CD14-positive monocyte (primary cell): ENCODE data around the gene FAM43A. TPM values are rescaled to one million over a fixed set of nuclear protein-coding genes. Genes with fewer than 3 reads are reported as not detected.

Experiments
- DNase-seq, 3 donors: peaks; one replicate each; pipeline ENCODE4 v3.0.0-alpha.2; 2011 to 2022
- H2AFZ ChIP-seq: 2 replicates; pipeline ENCODE4 v1.6.0; 2012; ENCODE audit warnings: mild to moderate bottlenecking, low read depth, low read length, inconsistent platforms; ENCODE audit not compliant: insufficient read depth, poor library complexity, severe bottlenecking
- H3K27ac ChIP-seq, 2 donors: 1 replicate in 1 of 2; 2 replicates in 1 of 2; pipeline ENCODE4 v1.5.1; 2012 to 2013; ENCODE audit warnings: low read length in 2 of 2, control low read depth in 1 of 2, inconsistent platforms in 1 of 2, low read depth in 1 of 2, mild to moderate bottlenecking in 1 of 2
- H3K27me3 ChIP-seq, 2 donors: one replicate each; pipeline versions ENCODE4 v1.6.0 to v1.6.1; 2011 to 2013; ENCODE audit warnings: low read length in 2 of 2; ENCODE audit not compliant: control insufficient read depth in 2 of 2, insufficient read depth in 2 of 2
- H3K36me3 ChIP-seq, 2 donors: replicated peaks in 1 of 2; 1 replicate in 1 of 2; 2 replicates in 1 of 2; pipeline versions ENCODE4 v1.5.1 to v1.6.1; 2012 to 2013; ENCODE audit warnings: low read length in 2 of 2, control low read depth in 1 of 2, inconsistent platforms in 1 of 2, mild to moderate bottlenecking in 1 of 2; ENCODE audit not compliant: insufficient read depth in 2 of 2, control insufficient read depth in 1 of 2
- H3K4me1 ChIP-seq, 2 donors: 1 replicate in 1 of 2; 2 replicates in 1 of 2; pipeline versions ENCODE4 v1.5.1 to v1.6.1; 2012 to 2013; ENCODE audit warnings: low read length in 2 of 2, control low read depth in 1 of 2, inconsistent platforms in 1 of 2, mild to moderate bottlenecking in 1 of 2, moderate library complexity in 1 of 2; ENCODE audit not compliant: insufficient read depth in 2 of 2, control insufficient read depth in 1 of 2
- H3K4me2 ChIP-seq: replicated peaks from 2 replicates; pipeline ENCODE3; 2012; ENCODE audit warnings: low read length, moderate library complexity, mild to moderate bottlenecking; ENCODE audit not compliant: poor library complexity, severe bottlenecking; ENCODE audit errors: extremely low read depth
- H3K4me3 ChIP-seq, 3 experiments: fragments of 200-600 bp in 1 of 3; sonication (generic) in 1 of 3; replicated peaks in 1 of 3; 1 replicate in 2 of 3; 2 replicates in 1 of 3; pipeline ENCODE4 v1.5.1; 2011 to 2013; ENCODE audit warnings: low read length in 3 of 3, mild to moderate bottlenecking in 3 of 3, control low read depth in 2 of 3, low read depth in 2 of 3, inconsistent platforms in 1 of 3, moderate library complexity in 1 of 3
- H3K79me2 ChIP-seq: 2 replicates; pipeline ENCODE4 v1.6.0; 2012; ENCODE audit warnings: mild to moderate bottlenecking, control low read depth, inconsistent platforms, low read length, moderate library complexity; ENCODE audit not compliant: insufficient read depth
- H3K9ac ChIP-seq: 2 replicates; pipeline ENCODE4 v1.6.0; 2017; ENCODE audit warnings: low read length, mild to moderate bottlenecking; ENCODE audit not compliant: insufficient read depth, poor library complexity, severe bottlenecking
- H3K9me3 ChIP-seq, 2 donors: replicated peaks in 1 of 2; 1 replicate in 1 of 2; 2 replicates in 1 of 2; pipeline versions ENCODE4 v1.5.1 to v1.6.1; 2012 to 2013; ENCODE audit warnings: low read length in 2 of 2, control low read depth in 1 of 2; ENCODE audit not compliant: control insufficient read depth in 1 of 2, insufficient read depth in 1 of 2
- H4K20me1 ChIP-seq: 2 replicates; pipeline ENCODE4 v1.6.0; 2012; ENCODE audit warnings: mild to moderate bottlenecking, low read length, control low read depth, moderate library complexity; ENCODE audit not compliant: insufficient read depth
- H3K27ac Mint-ChIP-seq, 7 donors: one replicate each; pipeline ENCODE4 v1.8.0; 2020; ENCODE audit warnings: mild to moderate bottlenecking in 7 of 7, mixed read lengths in 7 of 7, moderate library complexity in 6 of 7, inconsistent platforms in 2 of 7
- H3K27me3 Mint-ChIP-seq, 3 donors: one replicate each; pipeline ENCODE4 v1.8.0; 2021 to 2022; ENCODE audit warnings: low read depth in 3 of 3, mild to moderate bottlenecking in 3 of 3, mixed read lengths in 3 of 3, moderate library complexity in 3 of 3, inconsistent platforms in 1 of 3
- H3K36me3 Mint-ChIP-seq, 2 donors: one replicate each; pipeline ENCODE4 v1.8.0; 2020; ENCODE audit warnings: mixed read lengths in 2 of 2, inconsistent platforms in 1 of 2, mild to moderate bottlenecking in 1 of 2
- H3K4me1 Mint-ChIP-seq: one replicate; pipeline ENCODE4 v1.8.0; 2020; ENCODE audit warnings: mild to moderate bottlenecking, mixed read lengths
- H3K4me3 Mint-ChIP-seq, 2 donors: one replicate each; pipeline ENCODE4 v1.8.0; 2020; ENCODE audit warnings: mild to moderate bottlenecking in 2 of 2, mixed read lengths in 2 of 2, moderate library complexity in 1 of 2
- H3K9me3 Mint-ChIP-seq, 7 donors: one replicate each; pipeline ENCODE4 v1.8.0; 2020 to 2022; ENCODE audit warnings: mixed read lengths in 7 of 7, mild to moderate bottlenecking in 6 of 7, moderate library complexity in 6 of 7, inconsistent platforms in 2 of 7
- WGBS: methylation state at CpG from one replicate; pipeline ENCODE4 v1.1.5; 2013; ENCODE audit warnings: missing lambda C conversion rate; ENCODE audit not compliant: insufficient coverage; 5-methylcytosine and 5-hydroxymethylcytosine counted together
- intact Hi-C, 2 donors: fragments of 100-400 bp; cut with micrococcal nuclease; formaldehyde crosslinking; loops; one replicate each; pipeline versions ENCODE4 v1.15.0 to v1.15.1; 2023
- polyA plus RNA-seq, 3 donors: library from polyadenylated mRNA; depleted of rRNA in 1 of 3; unstranded in 2 of 3; stranded (reverse) in 1 of 3; fragments of 300-500 nt in 2 of 3; fragments of >200 nt in 1 of 3; fragmentation: Illumina TruSeq in 2 of 3; gene quantifications; 1 replicate in 2 of 3; 2 replicates in 1 of 3; pipeline ENCODE4 v1.2.3, GENCODE V29; 2012 to 2021
- TF ChIP-seq, protein P1 (sequence below): fragments of 200-600 bp; IDR thresholded peaks from one replicate; pipeline ENCODE4 v1.8.0; 2022; ENCODE audit warnings: antibody characterized with exemption, mild to moderate bottlenecking

Gene FAM43A
- polyA plus RNA-seq, 3 donors, result 6.6 to 11.3 (median 9.8) TPM

DNA sequence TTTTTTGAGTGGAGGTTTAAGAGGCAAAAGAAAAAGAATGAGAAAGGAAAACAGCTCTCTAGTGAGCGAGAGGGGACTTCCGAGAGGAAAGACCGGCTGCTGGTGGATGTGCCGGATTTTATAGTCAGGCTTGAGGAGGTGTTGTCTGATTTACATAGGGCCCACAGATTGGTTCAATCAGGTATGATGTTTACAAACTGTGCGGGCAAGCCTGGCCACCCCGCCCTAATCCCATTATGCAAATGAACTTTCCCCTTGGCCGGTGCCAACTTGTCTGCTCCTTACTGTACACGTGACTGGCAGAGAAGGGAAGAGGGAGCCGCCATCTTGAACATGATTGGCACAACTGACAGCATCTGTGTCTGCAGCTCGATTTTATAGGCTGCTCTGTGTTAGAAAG, 44.7 kb downstream of the FAM43A start:
- DNase-seq, result no peak
- TF ChIP-seq, protein P1, sequence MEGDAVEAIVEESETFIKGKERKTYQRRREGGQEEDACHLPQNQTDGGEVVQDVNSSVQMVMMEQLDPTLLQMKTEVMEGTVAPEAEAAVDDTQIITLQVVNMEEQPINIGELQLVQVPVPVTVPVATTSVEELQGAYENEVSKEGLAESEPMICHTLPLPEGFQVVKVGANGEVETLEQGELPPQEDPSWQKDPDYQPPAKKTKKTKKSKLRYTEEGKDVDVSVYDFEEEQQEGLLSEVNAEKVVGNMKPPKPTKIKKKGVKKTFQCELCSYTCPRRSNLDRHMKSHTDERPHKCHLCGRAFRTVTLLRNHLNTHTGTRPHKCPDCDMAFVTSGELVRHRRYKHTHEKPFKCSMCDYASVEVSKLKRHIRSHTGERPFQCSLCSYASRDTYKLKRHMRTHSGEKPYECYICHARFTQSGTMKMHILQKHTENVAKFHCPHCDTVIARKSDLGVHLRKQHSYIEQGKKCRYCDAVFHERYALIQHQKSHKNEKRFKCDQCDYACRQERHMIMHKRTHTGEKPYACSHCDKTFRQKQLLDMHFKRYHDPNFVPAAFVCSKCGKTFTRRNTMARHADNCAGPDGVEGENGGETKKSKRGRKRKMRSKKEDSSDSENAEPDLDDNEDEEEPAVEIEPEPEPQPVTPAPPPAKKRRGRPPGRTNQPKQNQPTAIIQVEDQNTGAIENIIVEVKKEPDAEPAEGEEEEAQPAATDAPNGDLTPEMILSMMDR, result no peak
- intact Hi-C loops, result loop anchor here (5.0 to 10.0 kb wide), 2 partner anchors 37 to 144 kb away; no protein-coding TSS in a partner anchor
- Histone ChIP-seq H3K4me1 (no peaks in the 10 kb centered on the region), H3K9me3 (peaks cover 5% of the 10 kb centered on the region in 2 donors), H3K27me3 (no peaks in the 10 kb centered on the region), H2AFZ (no peak overlapping the region), H4K20me1 (no peaks in the 10 kb centered on the region), H3K4me3 (no peak overlapping the region), H3K27ac (no peak overlapping the region), H3K4me2 (no peak overlapping the region), H3K36me3 (no peaks in the 10 kb centered on the region), H3K79me2 (no peaks in the 10 kb centered on the region), H3K9ac (no peak overlapping the region)
- H3K4me1 Mint-ChIP-seq, result peaks cover 7% of the 10 kb centered on the region
- WGBS, result 100% methylated on average over 4 of the region's 10 CpGs
- H3K27ac Mint-ChIP-seq, result no peak overlapping the region
- peaks cover 2 to 18% (median 5%) of the 10 kb centered on the region in 7 donors for H3K9me3 Mint-ChIP-seq
- H3K27me3 Mint-ChIP-seq, result peaks cover 5 to 7% (median 6%) of the 10 kb centered on the region in 3 donors
- H3K36me3 Mint-ChIP-seq, result no peaks in the 10 kb centered on the region
- H3K4me3 Mint-ChIP-seq, result no peak overlapping the region

DNA sequence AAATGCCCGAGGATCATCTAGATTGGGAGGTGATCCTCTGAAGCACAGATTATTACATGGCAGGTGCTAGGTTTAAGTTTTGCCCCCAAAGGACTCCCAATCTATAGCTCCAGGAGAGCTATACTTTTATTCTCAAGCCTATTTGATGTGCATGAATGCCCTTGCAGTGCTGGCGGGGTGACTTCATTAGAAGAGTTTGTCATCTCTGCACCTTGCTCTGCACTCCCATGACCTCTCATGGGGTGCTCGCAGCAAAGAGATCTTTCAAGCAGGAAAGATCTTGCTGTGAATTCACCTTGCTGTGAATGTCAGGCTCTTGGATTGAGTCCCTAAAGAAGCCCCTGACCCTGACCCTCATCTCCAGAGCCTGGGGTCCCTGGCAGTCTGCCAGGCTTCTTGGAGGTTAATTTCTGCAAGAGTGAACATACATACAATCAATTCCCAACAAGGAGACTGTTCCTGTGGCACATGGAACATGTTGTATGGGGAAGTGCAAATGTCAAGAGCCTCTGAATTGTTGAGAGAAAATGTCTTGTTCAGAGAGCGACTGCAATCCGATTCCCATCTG, 45.9 kb downstream of the FAM43A start:
- Histone ChIP-seq H3K9me3 (peaks cover 15 to 18% of the 10 kb centered on the region in 2 donors), H3K36me3 (no peaks in the 10 kb centered on the region), H4K20me1 (peaks cover under 1% of the 10 kb centered on the region), H3K27me3 (no peaks in the 10 kb centered on the region), H3K9ac (no peak overlapping the region), H3K79me2 (no peaks in the 10 kb centered on the region), H3K4me1 (peaks cover 9 to 11% of the 10 kb centered on the region in 2 donors), H2AFZ (no peak overlapping the region), H3K4me3 (no peak overlapping the region), H3K27ac (no peak overlapping the region), H3K4me2 (no peak overlapping the region)
- Mint-ChIP-seq H3K9me3 (peaks cover 2 to 18% (median 6%) of the 10 kb centered on the region in 7 donors), H3K27me3 (peaks cover 5 to 6% (median 6%) of the 10 kb centered on the region in 3 donors), H3K4me3 (no peak overlapping the region), H3K4me1 (peaks cover 7% of the 10 kb centered on the region), H3K36me3 (no peaks in the 10 kb centered on the region), H3K27ac (no peak overlapping the region)
- 90% methylated on average over 5 of the region's 5 CpGs for WGBS
- TF ChIP-seq, protein P1, result no peak
- DNase-seq, result no peak
- intact Hi-C loops, result loop anchor here (5.0 to 10.0 kb wide), 2 partner anchors 36 to 143 kb away; no protein-coding TSS in a partner anchor
